HG03060 (cell line): Measurements from ENCODE around the gene FSHR.

ENCODE experiments used
- ATAC-seq: cut with Tn5 transposase; IDR thresholded peaks from one replicate; pipeline ENCODE4 v1.9.1; 2021; ENCODE audit warnings: low read depth, moderate number of reproducible peaks; ENCODE audit not compliant: unreplicated experiment

Gene FSHR

DNA sequence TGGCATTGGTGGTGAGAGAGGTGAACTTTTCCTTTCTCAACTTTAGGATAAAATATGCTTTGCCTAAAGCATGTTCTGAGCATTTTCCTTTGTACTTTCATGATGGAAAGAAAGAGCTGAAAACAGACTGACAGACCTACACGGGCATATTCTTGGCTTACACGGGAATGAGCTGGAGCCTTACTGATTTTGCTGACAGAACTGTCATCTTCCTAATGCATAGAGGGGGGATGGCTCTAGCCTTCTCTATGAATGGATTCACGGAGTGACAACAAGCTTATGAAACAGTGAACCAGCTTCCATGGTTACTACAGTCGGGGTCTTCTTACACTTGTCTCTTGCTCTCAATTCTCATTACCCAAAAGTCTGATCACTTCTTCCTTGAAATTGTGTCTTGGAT is 32.2 kb downstream of the FSHR start:
- no peak for ATAC-seq

DNA sequence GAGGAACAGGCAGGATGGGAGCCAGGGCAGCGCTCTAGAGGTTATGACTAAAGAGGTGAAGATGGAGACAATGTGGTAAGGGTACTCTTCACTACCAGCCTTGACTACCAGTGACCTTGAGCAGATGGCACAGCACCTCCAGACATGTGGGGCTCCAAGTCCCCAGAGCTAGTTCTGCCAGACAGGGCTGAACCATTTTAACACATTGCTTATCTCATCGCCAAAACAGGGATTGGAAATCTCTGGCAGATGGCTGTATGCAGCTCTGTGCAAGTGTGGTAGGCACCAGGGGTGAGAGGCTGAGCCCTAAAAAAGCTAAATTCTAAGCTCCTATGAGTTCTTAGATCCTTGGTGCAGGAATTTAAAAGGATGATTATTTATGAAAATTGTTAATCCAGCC is 41.3 kb downstream of the FSHR start:
- ATAC-seq = no peak

DNA sequence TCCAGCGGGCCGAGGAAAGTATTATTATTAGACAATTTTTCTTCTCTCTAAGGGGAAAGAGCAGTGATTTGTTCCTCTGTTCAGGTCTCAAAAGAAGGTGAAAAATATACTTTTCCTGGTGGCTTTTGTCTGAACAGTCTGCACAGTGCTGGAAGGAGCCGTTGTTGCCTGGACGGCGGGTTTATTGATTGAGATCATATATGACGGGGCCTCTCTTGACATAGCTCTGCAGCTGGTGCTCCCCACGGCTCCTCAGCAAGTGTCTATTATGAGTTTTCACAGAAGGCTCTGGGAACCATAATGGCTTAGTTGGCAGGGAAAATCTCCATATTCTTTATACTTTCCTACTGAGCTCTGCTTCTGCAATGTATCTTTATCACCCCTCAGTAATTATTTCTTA is 42.9 kb downstream of the FSHR start:
- ATAC-seq = no peak

DNA sequence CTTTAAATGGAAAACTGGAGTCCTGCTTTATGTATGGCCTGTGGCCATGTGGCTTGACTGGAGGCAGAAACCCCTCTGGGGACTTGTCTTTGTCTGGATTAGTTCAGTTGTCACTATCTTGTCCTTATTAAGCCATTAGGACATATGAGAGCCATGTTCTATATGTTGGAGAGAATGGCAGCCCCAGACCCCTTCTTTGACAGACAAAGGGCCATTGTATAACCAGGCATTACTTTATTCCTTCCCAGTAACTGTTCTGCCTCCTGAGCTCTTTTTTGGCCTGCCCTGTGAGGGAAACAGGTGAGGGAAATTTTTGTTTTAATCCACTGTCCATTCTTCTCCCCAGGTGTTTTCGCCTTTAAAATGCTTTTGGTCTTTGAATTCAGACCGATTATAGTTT is 43.3 kb downstream of the FSHR start:
- no peak for ATAC-seq

DNA sequence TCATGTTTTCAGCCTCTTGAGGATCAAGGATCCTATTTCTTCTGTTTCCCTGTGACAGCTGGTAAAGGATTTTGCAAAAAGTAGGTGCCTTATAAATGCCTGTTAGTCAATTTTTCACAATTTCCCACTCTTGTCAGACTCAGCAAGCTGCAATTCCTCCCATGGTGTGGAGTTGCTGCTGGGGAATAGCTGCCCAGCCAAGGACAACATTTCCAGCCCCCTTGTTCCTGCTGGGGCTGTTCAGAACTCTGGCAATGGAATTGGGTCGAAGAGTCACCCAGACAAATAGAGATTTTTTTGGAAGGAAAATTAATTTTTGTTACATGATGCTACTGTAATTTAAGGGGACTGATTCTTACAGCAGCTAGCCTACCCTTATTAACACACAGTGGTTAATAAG is 43.7 kb downstream of the FSHR start:
- no peak for ATAC-seq

DNA sequence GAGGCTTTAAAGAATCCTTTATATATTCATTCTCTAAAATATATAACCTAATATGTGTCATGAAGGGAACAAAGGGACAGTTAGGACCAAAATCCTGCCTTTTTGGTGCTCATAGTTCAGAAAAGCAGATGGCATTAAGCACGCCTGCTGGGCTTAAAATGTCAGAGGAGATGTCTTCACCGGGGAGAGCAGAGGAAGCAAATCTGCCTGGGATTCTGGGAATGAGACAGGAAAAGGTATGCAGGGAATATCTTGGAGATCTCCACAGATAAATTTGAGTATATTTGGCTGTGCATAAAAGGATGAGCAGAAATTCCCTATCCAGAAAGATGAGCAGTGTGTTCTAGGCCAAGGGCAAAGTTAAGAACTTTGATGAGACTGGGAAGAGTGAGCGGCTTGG is 45.5 kb downstream of the FSHR start:
- ATAC-seq = no peak

DNA sequence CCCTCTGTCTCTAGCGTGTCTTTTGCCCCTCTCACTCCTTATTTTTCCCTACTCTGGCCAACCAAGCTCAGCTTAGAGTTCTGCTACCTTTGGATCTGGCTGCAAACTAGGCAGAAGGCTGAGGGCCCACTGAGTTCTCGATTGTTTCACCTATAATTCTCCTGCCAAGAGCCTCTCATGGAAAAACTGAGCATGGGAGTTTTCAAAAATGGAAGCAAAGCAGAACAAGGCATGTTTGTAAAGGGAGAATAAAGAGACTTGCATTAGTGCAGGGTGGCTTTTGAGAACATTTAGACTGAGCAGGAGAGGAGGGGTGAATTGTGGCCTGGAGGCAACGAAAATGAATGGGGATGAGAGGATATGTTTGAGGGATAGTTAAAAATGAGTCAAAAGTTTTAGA is 45.9 kb downstream of the FSHR start:
- no peak for ATAC-seq

DNA sequence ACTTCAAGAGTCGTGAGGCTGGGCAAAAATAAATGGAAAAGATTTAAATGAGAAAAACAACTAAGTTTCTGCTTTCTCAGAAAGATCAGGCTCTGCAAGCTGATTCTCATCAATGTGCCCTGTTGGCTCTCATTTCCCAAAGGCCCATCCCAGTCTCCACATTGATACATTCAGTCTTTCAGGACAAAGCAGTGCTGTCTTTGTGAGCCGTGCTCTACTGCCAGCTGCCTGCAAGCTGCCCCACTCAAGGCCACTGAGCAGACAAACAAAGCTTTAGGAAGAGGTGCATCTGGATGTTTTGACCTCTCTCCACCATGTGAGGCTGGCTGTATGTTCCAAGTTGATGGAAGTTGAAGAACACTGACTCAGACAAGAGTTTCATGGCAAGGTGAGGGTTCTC is 48.8 kb downstream of the FSHR start:
- no peak for ATAC-seq

DNA sequence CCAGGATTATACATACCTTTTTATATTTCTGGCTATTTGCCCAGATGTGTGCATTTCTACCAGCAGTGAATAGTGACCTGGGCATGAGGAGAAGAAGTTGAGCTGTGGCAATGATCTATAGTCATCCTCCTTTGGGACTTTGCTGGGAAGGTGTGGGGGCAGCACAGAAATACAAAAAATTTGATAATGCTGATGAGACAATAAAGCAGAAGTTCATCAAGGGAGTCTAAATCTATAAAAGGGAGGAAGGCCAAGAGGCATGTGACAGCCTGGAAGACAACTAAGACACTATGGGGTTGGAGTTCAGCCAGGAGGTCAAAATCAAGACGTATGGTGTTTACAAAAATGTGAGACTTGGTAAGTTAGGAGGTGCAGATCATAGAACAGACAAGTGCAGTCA is 52.2 kb downstream of the FSHR start:
- no peak for ATAC-seq

DNA sequence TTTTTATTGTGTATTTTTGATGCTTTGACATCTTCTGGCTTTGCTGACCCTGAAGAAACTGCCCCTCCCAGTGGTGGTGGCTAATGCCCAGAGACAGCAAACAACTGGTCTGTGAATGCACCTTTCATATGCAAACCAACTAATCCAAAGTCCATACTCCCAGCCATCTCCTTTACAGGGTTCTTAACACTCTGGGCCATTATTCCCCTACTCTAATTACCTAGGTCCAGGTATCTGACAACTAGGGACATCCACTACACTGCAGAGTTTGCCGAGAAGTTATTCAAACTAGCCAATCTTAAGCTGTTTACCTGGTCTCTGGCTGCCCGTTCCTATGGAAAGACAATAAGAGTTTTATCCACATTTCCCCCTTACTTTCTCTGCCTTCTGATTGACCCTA is 73.6 kb downstream of the FSHR start:
- no peak for ATAC-seq

DNA sequence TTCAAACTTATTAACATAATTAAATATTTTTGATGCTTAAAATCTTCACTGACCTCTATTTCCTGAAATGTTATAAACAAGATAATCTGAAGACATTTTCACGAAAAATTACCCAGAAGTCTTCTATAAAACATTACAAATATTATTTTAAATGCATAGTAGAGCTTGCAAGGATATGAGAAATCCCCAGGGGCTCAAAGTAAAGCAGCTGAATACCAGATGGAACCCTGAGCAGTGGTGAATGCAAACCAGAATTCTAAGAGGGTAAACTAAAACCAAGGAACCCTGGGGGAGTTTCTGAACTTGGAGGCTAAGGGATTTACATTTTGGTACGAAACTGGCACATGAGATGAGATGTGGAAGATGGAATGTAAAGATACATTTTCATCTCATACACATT is 83.6 kb downstream of the FSHR start:
- no peak for ATAC-seq

DNA sequence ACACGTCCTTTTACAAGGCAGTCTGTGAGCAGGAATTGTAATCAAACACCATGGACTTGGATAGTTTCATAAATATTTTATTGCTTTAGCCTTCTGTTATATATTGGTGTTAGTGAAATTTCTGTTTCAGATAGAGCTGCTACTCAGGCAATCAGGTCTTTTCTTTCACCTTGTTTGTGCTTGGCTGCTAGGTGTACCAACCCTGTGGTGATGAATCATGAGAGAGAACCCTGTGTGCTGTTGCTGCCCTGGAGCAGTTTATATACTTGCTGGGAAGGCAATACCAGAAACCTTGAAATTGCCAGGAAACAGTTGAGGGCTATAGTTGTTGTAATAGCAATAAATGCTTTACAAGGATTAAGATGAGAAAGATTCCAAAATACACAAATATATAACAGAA is 84.5 kb downstream of the FSHR start:
- no peak for ATAC-seq

DNA sequence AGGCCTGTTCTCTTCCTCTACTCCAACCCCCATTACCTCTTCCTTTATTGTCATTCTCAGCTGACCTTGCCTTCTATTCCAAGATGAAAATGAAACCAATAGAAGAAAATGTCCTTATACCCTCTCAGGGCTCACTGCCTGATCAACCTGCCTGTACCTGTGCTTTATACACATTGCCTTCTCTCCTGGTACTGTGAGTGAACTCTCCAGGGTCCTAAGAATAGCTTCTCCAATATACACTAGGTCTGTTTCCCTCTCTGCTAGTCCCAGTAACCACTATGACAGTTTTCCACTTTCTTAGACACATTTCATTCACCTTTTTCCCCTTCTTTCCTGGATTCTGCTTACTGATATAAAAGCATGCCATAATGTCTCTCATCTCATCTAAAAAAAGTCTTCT is 85.7 kb downstream of the FSHR start:
- no peak for ATAC-seq

DNA sequence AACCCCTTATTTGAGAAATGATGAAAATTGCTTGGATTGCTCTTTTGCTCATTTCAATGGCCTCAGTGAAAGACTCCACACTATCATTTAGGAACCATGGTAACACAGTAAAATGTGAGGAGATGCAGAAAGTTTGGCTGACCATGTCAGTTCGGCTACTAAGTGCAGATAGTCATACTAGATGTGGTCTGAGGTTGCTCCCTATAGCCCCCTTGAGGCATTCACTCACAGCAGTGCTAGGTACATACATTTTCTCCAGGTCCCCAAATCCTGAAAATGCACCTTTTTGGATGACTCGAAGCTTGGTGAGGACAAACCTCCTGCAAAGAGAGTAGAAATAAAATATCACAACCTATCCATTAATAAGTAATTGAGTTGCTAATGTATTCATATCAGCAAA is 86.3 kb downstream of the FSHR start:
- ATAC-seq = no peak

DNA sequence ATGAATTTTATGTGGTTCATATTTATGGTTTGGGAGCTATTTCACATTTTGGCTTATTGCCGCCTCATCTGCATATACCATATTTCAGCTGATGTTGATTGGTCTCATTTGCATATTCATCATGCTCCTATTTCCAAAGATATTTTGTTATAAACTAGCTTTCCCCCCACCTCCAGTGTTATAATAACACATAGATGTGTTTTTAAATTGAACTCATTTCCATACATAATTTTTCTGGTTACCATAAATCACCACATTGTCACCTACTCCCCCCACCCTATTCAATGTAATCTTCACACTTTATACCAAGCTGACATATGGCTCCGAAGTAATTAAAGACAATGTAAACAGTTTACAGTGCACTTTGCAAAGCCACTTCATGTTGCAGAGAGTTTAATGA is 101.2 kb downstream of the FSHR start:
- ATAC-seq = no peak

DNA sequence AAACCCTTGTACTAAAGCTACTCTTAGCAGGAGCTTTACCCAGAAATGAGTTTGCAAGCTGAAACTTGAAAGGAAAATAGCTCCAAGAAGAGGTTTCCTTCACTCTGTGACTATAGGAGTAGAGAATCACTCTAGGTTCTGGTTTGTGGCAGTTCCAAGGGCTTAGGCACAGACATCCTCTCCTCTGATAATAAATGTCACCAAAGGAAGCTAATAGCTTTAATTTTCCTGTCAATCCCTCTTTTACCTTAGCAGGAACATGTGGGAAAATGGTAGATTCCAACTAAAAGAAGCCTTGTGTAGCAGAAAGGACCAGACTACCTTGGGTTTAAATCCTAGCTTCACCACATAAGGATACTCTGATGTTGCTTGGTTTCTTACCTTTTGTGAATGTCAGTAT is 104.0 kb downstream of the FSHR start:
- no peak for ATAC-seq

DNA sequence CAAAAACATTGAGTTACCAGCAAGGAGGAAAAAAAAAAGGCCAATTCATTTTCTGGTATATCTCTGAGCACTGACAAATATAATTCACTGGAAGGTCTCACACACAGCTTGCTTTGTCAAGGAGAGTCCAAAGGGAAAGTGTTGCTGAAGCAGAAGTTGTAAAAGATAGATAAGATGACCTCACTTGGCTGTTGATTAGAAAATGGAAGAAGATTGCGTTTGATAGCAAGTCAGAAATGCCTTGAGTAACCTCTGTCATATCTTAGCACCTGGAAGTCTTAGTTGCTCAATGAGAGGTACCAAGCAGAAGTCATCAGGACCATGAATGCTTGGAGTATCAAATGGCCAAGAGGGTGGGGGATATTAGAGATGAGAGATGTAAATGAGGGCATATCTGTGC is 105.2 kb downstream of the FSHR start:
- no peak for ATAC-seq

DNA sequence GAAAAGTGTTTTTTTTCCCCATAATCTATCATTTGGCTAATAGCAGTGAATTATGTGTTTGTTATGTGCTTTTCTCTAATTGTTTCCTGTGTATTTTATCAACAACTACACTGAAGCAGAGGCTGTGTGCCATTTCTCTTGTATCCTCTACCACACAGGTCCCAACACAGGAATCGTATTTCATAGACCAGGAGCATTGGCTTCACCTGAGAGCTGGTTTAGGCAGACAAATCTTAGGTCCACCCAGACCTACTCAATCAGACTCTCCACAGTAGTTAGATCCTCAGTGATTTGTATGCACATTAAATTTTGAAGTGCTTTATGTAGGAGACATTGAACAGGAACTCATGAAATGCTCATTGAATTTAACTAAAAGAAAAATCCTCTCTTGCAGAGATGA is 109.2 kb downstream of the FSHR start:
- ATAC-seq = no peak

DNA sequence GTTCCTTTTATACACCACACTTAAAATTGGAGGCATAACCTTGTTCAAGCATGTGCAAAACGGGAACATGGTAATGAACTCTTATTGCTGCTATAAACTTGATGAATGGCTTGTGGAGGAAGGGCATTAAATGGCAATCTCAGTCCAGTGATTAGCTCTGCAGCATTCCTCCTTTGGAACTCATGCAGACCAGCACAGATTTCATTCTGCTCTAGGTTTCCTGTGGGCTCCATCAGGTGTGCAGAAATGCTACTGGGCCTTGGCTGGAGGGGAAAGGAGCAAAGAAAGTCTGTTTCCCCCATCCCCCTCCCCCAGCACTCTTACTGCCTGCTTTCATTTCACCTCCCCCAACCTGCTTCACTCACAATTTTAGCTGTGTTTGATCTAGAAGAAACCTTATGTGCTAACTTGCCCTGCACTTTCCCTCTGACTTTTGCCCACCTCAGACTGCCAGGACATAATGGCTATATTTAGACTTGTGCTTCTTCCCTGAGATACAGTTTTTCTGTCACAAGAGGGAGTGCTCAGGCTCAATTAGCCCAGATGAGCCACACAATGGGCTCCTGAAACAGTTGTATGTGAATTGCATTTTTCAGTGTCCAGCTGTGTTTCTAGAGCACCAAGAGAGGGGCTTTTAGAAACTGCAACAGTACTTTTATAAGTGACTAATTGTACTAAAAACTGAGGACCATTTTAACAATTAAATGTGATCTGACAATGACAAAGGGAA is 109.8 kb downstream of the FSHR start:
- no peak for ATAC-seq

DNA sequence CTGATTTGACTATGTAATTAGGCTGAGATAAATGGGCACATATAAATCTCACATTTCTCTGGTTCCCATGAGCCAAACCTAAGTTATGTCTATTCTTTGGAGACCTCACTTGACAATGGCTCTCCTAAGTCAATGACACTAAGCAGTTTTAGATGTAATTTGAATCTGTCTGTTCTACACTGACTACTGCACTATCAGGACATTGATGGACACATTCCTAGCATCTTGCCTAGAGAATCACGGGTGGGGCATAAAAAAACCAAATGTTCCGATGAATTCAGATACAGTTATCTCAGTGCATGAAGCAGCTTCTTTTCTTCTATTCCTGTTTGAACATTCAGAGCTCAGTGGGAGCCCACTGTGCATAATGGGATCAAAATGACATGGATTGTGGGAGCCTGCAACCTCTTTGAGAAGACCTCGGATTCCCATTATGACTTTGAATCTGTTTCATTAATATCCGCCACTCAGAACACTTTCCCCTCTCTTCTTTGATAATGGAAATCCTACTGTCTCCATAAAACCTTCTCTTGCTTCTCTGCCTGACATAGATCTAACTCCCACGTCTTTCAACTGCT is 110.8 kb downstream of the FSHR start:
- ATAC-seq = no peak

DNA sequence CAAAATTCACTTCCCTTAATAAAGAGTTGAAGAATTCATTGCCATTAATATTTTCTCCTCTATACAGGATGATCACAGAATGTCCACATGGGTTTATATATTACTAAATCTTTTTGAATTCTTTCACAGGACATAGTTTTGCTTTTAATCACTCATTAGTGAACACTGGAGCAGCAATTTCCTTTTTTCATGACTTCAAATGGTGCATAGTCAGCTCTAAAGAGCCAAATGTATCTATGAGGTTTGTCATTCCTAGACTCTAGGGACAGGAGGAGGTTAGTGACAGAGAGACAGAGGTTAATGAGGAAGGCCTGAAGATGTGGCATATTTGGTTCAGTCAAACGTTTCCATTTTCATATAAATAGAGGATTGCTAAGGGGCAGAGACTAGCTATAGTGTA is 111.8 kb downstream of the FSHR start:
- no peak for ATAC-seq

DNA sequence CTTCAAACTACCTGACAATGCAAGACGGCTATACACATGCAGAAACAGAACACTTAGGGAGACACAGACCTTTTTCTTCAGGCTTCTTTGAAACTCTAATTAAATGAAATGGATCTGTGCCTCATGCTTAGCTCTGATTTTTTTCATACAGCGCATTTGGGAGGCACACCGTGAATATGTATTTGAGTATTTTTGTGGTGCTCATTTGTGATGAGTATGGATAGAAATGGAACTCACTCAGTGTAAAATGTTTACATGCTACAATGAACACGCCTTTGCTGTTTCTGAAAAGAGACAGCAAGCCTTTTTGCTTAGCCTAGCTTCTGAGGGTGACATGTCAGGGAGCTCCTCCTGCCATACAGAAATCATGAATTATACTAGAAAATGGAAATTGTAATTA is 113.3 kb downstream of the FSHR start:
- ATAC-seq = no peak

DNA sequence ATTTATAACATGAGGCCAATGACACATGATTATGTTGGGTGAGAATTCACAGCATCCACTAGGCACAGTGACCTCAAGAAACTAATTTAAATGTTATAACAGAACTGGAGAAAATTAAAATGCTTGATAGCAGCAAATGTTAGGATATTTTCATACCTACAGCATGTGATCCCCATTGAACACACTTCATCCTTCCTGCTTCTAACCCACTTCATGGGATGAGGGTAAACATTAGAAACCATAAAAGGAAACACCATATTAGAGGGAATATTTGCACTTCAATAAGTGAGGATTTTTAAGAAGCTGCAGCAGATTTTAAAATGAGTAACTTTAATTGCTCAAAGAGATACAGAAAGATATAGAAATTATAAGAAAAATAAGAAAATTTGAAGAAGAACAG is 117.1 kb downstream of the FSHR start:
- no peak for ATAC-seq
